Measurements from ENCODE around the gene HINT2. TPM values are rescaled to one million over a fixed set of nuclear protein-coding genes. Genes with fewer than 3 reads are reported as not detected.

Gene HINT2
- total RNA-seq, 1 donor from 2014 or later = 51.1 TPM

DNA sequence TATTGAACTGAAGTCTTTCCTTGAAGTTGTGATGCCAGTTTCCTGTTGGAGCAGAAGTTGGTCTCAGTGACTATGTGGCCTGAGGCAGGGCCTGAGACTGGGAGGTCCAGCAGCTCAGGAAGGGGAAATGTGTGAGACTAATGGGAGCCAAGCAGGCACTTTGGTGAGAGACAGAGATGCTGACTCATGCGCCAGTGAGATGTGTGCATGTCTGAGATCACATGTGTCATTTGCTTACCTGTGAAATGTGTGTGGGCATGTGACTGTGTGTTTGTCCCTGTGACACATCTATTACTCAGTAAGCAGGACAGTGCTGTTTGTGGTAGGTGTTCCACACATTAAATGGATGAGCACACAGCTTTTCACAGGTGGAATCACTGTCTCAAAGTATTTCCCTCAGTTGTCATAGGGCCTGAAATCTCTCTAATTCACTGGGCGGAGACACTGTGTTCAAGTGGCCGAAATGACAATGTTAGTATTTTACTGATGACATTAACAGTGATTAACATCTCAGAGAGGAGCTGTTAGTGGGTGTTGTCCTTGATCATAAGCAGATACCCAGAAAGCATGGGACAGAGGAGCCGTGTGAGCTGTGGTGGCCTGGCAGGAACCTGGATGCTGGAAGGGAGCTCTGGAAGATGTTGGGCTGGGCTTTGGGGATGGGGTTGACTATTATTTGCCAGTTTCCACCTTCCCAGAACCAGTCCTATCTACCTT lies 16.0 kb downstream of the HINT2 start:
- Mint-ChIP-seq H3K36me3 (peaks cover 13% of the 10 kb centered on the region), H3K9me3 (no peaks in the 10 kb centered on the region), H3K27me3 (no peaks in the 10 kb centered on the region), H3K27ac (peak overlapping the region; percentile 68), H3K4me1 (ENCODE audit: unreplicated experiment) (peaks cover 16% of the 10 kb centered on the region), H3K4me3 (no peak overlapping the region)
- no peak for DNase-seq (ENCODE audit: extremely low spot score, unreplicated experiment)
- TF ChIP-seq, protein P1, sequence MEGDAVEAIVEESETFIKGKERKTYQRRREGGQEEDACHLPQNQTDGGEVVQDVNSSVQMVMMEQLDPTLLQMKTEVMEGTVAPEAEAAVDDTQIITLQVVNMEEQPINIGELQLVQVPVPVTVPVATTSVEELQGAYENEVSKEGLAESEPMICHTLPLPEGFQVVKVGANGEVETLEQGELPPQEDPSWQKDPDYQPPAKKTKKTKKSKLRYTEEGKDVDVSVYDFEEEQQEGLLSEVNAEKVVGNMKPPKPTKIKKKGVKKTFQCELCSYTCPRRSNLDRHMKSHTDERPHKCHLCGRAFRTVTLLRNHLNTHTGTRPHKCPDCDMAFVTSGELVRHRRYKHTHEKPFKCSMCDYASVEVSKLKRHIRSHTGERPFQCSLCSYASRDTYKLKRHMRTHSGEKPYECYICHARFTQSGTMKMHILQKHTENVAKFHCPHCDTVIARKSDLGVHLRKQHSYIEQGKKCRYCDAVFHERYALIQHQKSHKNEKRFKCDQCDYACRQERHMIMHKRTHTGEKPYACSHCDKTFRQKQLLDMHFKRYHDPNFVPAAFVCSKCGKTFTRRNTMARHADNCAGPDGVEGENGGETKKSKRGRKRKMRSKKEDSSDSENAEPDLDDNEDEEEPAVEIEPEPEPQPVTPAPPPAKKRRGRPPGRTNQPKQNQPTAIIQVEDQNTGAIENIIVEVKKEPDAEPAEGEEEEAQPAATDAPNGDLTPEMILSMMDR (conservative IDR thresholded peaks at IDR 0.05) = no peak

DNA sequence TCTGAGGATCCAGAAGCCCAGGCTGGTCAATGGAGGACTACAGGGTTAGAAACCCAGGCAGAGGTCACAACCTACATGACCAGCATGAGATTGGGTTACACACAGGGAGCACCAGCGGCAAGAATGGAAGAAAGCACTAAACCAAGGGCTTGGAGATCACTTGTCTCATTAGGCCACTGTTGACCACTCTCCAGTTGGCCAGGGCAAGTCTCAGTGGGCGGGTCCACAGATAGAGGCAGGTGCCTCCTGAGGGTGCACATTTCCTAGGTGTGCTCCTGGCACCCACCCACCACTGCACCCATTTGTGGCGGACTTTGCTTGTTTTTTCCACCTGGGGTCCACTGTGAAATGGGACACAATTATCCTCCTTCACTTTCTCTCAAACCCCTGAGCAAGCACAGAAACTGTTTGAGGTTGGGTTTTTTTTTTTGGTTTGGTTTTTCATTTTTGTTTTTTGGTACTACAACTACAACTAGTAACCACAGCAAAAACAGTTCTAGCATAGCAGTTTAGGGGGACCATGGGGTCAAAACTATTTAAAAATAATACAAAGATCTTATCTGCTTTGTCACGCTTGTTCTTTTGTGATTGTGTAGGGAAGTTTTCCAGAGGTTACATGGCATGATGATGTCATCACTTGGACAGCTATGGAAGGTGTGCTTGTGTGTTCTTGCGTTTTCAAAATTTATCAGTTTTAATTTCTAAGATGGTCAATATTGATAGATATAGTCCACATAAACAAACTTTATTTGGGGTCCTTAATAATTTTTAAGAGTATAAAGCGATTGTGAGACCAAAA lies 17.3 kb downstream of the HINT2 start:
- no peak overlapping the region for H3K4me3 Mint-ChIP-seq

DNA sequence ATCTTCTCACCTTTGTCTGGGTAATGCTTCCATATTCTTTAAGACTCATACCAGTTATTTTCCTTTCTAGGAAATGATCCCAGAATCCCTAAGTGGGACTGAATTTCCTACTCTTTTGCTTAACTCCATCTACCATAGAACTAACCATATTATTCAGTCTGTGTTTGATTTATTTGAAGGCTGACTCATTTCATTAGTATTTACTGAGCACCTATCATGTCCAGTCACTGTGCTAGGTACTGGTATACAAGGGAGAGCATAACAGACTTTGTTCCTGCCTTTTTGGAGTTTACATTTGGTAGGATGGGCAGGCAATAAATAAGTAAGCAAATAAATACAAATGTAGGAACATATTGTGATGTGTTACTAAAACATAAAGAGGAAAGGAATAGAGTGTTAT lies 19.1 kb downstream of the HINT2 start:
- TF ChIP-seq, protein P1 (conservative IDR thresholded peaks at IDR 0.05) = no peak
- Mint-ChIP-seq H3K27me3 (peaks cover under 1% of the 10 kb centered on the region), H3K4me1 (ENCODE audit: unreplicated experiment) (peaks cover 26% of the 10 kb centered on the region), H3K36me3 (peaks cover 3% of the 10 kb centered on the region), H3K9me3 (no peaks in the 10 kb centered on the region), H3K27ac (peak overlapping the region; percentile 7), H3K4me3 (no peak overlapping the region)
- DNase-seq (ENCODE audit: extremely low spot score, unreplicated experiment) = no peak

More for the DNA sequence above, 17.3 kb downstream of the HINT2 start:
- Mint-ChIP-seq H3K9me3 (no peaks in the 10 kb centered on the region), H3K27ac (no peak overlapping the region), H3K4me1 (ENCODE audit: unreplicated experiment) (peaks cover 26% of the 10 kb centered on the region), H3K27me3 (no peaks in the 10 kb centered on the region), H3K36me3 (peaks cover 13% of the 10 kb centered on the region)
- TF ChIP-seq, protein P1 (conservative IDR thresholded peaks at IDR 0.05) = no peak
- no peak for DNase-seq (ENCODE audit: extremely low spot score, unreplicated experiment)

DNA sequence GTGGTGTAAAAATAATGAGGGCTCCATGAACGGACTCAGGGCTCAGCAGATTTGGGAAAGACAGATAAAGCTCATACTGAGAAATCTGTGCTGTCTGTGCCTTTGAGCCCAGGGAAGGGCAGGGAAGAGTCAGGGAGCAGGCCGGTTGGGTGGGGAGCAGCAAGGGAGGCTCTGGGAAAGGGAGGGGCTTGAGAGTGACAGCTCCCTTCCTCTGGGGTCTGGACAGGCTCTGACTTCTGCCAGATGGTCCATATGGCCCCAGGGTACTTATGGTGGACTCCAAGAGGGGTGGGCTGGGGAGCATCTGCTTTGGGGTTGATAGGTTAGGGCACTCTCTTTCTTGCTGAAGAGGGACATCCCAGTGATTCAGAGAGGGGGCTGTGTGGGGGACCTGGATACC lies 21.4 kb downstream of the HINT2 start:
- H3K27ac Mint-ChIP-seq = no peak overlapping the region
- H3K9me3 Mint-ChIP-seq = no peaks in the 10 kb centered on the region
- H3K36me3 Mint-ChIP-seq = no peaks in the 10 kb centered on the region
- H3K4me3 Mint-ChIP-seq = peak overlapping the region; percentile 3
- peaks cover 31% of the 10 kb centered on the region for H3K4me1 Mint-ChIP-seq (ENCODE audit: unreplicated experiment)
- DNase-seq (ENCODE audit: extremely low spot score, unreplicated experiment) = no peak
- TF ChIP-seq, protein P1 (conservative IDR thresholded peaks at IDR 0.05) = no peak
- H3K27me3 Mint-ChIP-seq = peaks cover 7% of the 10 kb centered on the region

DNA sequence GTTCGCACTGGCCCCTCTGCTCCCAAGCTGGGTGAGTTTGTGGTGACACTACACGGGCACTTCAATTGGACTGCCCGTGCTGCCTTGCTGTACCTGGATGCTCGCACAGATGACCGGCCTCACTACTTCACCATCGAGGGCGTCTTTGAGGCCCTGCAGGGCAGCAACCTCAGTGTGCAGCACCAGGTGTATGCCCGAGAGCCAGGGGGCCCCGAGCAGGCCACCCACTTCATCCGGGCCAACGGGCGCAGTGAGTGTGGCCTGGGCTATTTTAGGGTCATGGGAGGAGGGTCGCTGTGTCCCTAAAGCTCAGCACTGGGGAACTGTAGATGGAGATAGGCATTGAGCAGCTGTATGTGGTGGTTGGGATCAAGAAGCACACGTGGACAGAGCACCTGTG lies 22.0 kb downstream of the HINT2 start:
- H3K9me3 Mint-ChIP-seq = no peaks in the 10 kb centered on the region
- DNase-seq (ENCODE audit: extremely low spot score, unreplicated experiment) = no peak
- TF ChIP-seq, protein P1 (conservative IDR thresholded peaks at IDR 0.05) = no peak
- no peak overlapping the region for H3K27ac Mint-ChIP-seq
- H3K27me3 Mint-ChIP-seq = peaks cover 7% of the 10 kb centered on the region
- H3K36me3 Mint-ChIP-seq = no peaks in the 10 kb centered on the region
- peak overlapping the region; percentile 68 for H3K4me3 Mint-ChIP-seq
- peaks cover 27% of the 10 kb centered on the region for H3K4me1 Mint-ChIP-seq (ENCODE audit: unreplicated experiment)

Data from type B pancreatic cell (in vitro differentiated cells).